Naive thymus-derived CD8-positive, alpha-beta T cell (primary cell): Measurements from ENCODE around the gene PLEKHA1. TPM values are rescaled to one million over a fixed set of nuclear protein-coding genes. Genes with fewer than 3 reads are reported as not detected.
A peak's percentile ranks its signal among the peaks of the same experiment; 100 is the strongest.

ENCODE experiments used
- ATAC-seq, 2 donors: fragments of 150-1000 bp; cut with Tn5 transposase in 1 of 2; sonication (Bioruptor Pico), chemical (Tn5 transposase) in 1 of 2; 1 replicate in 1 of 2; 2 replicates in 1 of 2; pipeline ENCODE4 v1.10.0; 2021; ENCODE audit warnings: mild to moderate bottlenecking in 2 of 2, moderate library complexity in 2 of 2
- POLR2A ChIA-PET: fragments of 350-600 bp; sonication (Branson Sonifier 250); formaldehyde crosslinking; loops from one replicate; lab custom pipeline; 2021; ENCODE audit warnings: antibody characterized with exemption; lab: Charles Lee
- DNase-seq, 10 donors: peaks; one replicate each; pipeline versions ENCODE4 v3.0.0 to v3.0.0-alpha.2; 2020 to 2022
- H3K27ac Mint-ChIP-seq, 10 donors: one replicate each; pipeline ENCODE4 v1.8.0; 2020 to 2022; ENCODE audit warnings: mild to moderate bottlenecking in 10 of 10, mixed read lengths in 10 of 10, moderate library complexity in 4 of 10, inconsistent platforms in 1 of 10
- H3K27me3 Mint-ChIP-seq, 5 donors: one replicate each; pipeline ENCODE4 v1.8.0; 2021 to 2022; ENCODE audit warnings: mixed read lengths in 5 of 5
- H3K36me3 Mint-ChIP-seq, 3 donors: one replicate each; pipeline ENCODE4 v1.8.0; 2020 to 2022; ENCODE audit warnings: mixed read lengths in 3 of 3, mild to moderate bottlenecking in 2 of 3, inconsistent platforms in 1 of 3
- H3K4me1 Mint-ChIP-seq, 4 donors: one replicate each; pipeline ENCODE4 v1.8.0; 2021 to 2022; ENCODE audit warnings: mixed read lengths in 4 of 4
- H3K4me3 Mint-ChIP-seq, 10 donors: one replicate each; pipeline ENCODE4 v1.8.0; 2020 to 2022; ENCODE audit warnings: mild to moderate bottlenecking in 10 of 10, mixed read lengths in 10 of 10, moderate library complexity in 6 of 10, inconsistent platforms in 1 of 10
- H3K9me3 Mint-ChIP-seq, 9 donors: one replicate each; pipeline ENCODE4 v1.8.0; 2020 to 2022; ENCODE audit warnings: mixed read lengths in 9 of 9, mild to moderate bottlenecking in 3 of 9, inconsistent platforms in 1 of 9, moderate library complexity in 1 of 9
- polyA plus RNA-seq, 3 donors: library from polyadenylated mRNA; unstranded; fragments of 300-500 nt; fragmentation: Illumina TruSeq; gene quantifications; one replicate each; pipeline ENCODE4 v1.2.3, GENCODE V29; 2021
- total RNA-seq, 8 experiments: library from RNA in 2 of 8; stranded (reverse) in 2 of 8; gene quantifications; one replicate each; pipeline ENCODE4 v1.2.3 and lab custom pipeline; 2021 to 2026

PLEKHA1 gene
- total RNA-seq: 10 to 100 TPM; 71.4 to 78.0 TPM
- 10 to 100 TPM; 76.9 to 91.6 (median 90.9) TPM for polyA plus RNA-seq
- total RNA-seq (lab: John Stamatoyannopoulos, UW): 51.1 to 122 (median 77.6) reads per million in 6 experiments

DNA sequence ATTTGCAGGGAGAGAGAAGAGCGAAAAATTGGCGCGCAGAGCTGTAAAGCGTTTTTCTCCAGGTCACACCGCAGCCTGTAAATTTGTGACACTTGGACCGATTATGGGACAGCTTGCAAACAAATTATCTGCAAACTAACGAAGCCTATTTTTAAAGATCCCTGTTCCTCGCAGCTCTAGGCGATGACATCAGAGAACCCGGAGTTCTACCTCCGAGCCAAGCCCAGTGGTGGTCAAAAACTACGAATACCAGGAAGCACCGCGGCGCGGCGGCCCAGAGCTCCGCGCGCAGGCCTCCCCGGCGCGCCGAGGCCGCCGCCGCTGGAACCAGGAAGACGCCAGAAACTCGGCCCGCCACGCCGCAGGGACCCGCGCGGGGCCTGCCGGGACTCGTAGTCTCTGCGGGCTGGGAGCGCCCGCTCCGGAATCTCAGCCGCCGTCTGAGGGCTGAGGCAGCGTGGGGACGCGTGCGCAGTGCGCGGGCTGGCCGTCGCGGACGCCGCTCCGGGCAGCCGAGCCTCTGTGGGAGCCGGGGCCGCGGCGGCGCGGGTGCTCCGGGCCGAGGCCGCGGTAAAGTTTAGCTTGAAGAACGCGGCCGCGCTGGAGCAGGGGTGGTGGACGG is at the start of gene PLEKHA1:
Gene PLEKHA1 (plus strand): TSS at position 472 of the 622 bp plus-strand sequence. CDS start 18,493 bp downstream, outside the sequence.
- Mint-ChIP-seq H3K4me3 (peak within 1 kb of the TSS; percentile 91 to 98 (median 94)), H3K9me3 (peaks cover 0 to 3% (median 0%) of the 10 kb centered on the region in 9 donors), H3K27me3 (peaks cover 0 to 10% (median under 1%) of the 10 kb centered on the region in 5 donors), H3K27ac (peak within 1 kb of the TSS; percentile 86 to 97 (median 96)), H3K4me1 (peaks cover 15 to 41% (median 37%) of the 10 kb centered on the region in 4 donors), H3K36me3 (peaks cover under 1 to 7% (median 4%) of the 10 kb centered on the region in 3 donors)
- ATAC-seq (peak; percentile 87 to 88), DNase-seq (peak; percentile 86 to 94 (median 92))
- POLR2A ChIA-PET: interaction anchor here (0.9 to 2.7 kb wide), 18 partner anchors 13 to 780 kb away, joined by 3 to 31 read pairs (median 9); partner anchors contain the start of gene BUB3

GRCh38 chr10:122325235-122325634 is 49.3 kb upstream of the PLEKHA1 start:
- ATAC-seq (no peak), DNase-seq (no peak)
- H3K36me3 Mint-ChIP-seq: peaks cover 0 to 4% (median 3%) of the 10 kb centered on the region in 3 donors
- POLR2A ChIA-PET: no interaction called here
- H3K9me3 Mint-ChIP-seq: peaks cover 0 to 17% (median 7%) of the 10 kb centered on the region in 9 donors
- H3K27me3 Mint-ChIP-seq: peaks cover 12 to 42% (median 25%) of the 10 kb centered on the region in 5 donors
- H3K4me1 Mint-ChIP-seq: peaks cover 0 to 6% (median 0%) of the 10 kb centered on the region in 4 donors
- H3K4me3 Mint-ChIP-seq: no peak overlapping the region
- no peak overlapping the region for H3K27ac Mint-ChIP-seq

DNA sequence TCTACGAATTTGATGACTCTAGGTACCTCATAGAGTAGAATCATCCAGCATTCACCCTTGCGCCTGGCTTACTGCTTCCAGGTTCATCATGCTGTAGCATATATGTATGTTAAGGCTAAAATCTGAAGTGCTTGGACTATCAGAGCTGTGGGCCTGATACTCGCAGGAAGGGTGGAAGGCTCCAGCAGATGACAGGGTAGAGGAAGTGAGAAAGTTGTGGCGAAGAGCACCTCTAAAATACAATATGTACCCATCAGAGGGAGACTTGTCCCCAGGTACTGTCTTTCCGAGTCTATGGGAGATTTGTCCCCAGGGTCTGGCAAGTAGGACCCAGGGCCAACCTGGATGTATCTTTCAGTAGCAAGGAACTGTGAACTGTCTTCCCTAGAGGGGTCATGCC is 48.1 kb upstream of the PLEKHA1 start:
- peaks cover 11 to 43% (median 26%) of the 10 kb centered on the region in 5 donors for H3K27me3 Mint-ChIP-seq

DNA sequence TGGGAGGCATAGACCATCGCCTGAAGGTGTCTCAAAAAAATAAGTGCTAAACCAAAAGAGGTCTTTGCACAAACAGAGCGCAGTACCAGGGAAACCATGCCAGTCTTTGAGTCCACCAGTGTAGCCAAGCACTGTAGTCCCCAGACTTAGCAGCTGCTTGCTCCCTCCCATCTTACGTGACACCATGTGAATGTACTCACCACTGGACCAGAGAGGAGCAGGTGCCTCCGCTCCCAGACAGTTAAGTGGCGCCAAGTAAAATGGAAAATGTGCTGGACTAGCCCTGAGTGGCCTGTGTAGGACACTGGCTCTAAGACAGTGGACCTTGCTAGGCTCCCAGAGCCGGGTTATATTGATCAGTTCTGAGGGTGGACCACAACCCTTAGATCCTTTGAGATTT is 47.7 kb upstream of the PLEKHA1 start:
- DNase-seq (no peak), ATAC-seq (no peak)
- peaks cover 0 to 6% (median 0%) of the 10 kb centered on the region in 4 donors for H3K4me1 Mint-ChIP-seq
- POLR2A ChIA-PET: no interaction called here
- H3K27ac Mint-ChIP-seq: no peak overlapping the region
- H3K36me3 Mint-ChIP-seq: no peaks in the 10 kb centered on the region
- H3K4me3 Mint-ChIP-seq: no peak overlapping the region
- peaks cover 0 to 1% (median 0%) of the 10 kb centered on the region in 9 donors for H3K9me3 Mint-ChIP-seq
- H3K27me3 Mint-ChIP-seq: peaks cover 12 to 43% (median 29%) of the 10 kb centered on the region in 5 donors

More for the DNA sequence above, 48.1 kb upstream of the PLEKHA1 start:
- Mint-ChIP-seq H3K4me3 (no peak overlapping the region), H3K36me3 (peaks cover 0 to 3% (median 0%) of the 10 kb centered on the region in 3 donors), H3K4me1 (peaks cover 0 to 6% (median 0%) of the 10 kb centered on the region in 4 donors), H3K9me3 (peaks cover 0 to 6% (median 0%) of the 10 kb centered on the region in 9 donors), H3K27ac (no peak overlapping the region)
- no peak for DNase-seq
- POLR2A ChIA-PET: no interaction called here
- ATAC-seq: no peak

GRCh38 chr10:122327237-122328206 is 47.0 kb upstream of the PLEKHA1 start:
- H3K4me3 Mint-ChIP-seq: no peak overlapping the region
- DNase-seq (no peak), ATAC-seq (no peak)
- H3K36me3 Mint-ChIP-seq: no peaks in the 10 kb centered on the region
- POLR2A ChIA-PET: no interaction called here
- H3K27me3 Mint-ChIP-seq: peaks cover 15 to 43% (median 30%) of the 10 kb centered on the region in 5 donors
- no peaks in the 10 kb centered on the region for H3K9me3 Mint-ChIP-seq
- H3K27ac Mint-ChIP-seq: no peak overlapping the region
- peaks cover 0 to 6% (median 0%) of the 10 kb centered on the region in 4 donors for H3K4me1 Mint-ChIP-seq

GRCh38 chr10:122328676-122329075 is 45.8 kb upstream of the PLEKHA1 start:
- POLR2A ChIA-PET: no interaction called here
- peaks cover 0 to 6% (median 0%) of the 10 kb centered on the region in 4 donors for H3K4me1 Mint-ChIP-seq
- H3K9me3 Mint-ChIP-seq: no peaks in the 10 kb centered on the region
- H3K4me3 Mint-ChIP-seq: no peak overlapping the region
- DNase-seq (no peak), ATAC-seq (no peak)
- no peaks in the 10 kb centered on the region for H3K36me3 Mint-ChIP-seq
- no peak overlapping the region for H3K27ac Mint-ChIP-seq
- H3K27me3 Mint-ChIP-seq: peaks cover 17 to 31% (median 30%) of the 10 kb centered on the region in 5 donors

- DNase-seq: no peak
- POLR2A ChIA-PET: no interaction called here
These were observed 45.1 kb upstream of the PLEKHA1 start for GRCh38 chr10:122329416-122329815.

DNA sequence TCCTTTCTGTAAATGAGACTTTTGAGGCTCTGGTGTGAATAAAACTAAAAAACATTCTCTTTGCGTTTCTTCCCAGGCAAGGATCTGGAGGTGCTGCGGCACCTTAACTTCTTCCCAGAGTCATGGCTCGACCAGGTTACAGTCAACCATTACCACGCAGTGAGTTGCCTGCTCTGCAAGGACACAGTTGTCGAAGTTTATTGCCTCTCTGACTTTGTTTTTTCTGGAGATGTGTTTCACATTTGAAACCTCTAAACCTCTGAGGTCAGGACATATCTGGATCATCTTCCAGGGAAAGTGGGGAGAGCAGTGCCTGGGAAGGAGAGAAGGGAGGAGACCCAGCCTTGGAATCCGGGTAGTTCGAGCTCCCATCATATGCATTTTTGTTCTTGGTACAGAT is 43.4 kb upstream of the PLEKHA1 start:
- H3K27me3 Mint-ChIP-seq: peaks cover 13 to 36% (median 22%) of the 10 kb centered on the region in 5 donors
- DNase-seq (peak in 1 of 10 donors; percentile 18), ATAC-seq (no peak)
- peaks cover 0 to 6% (median 0%) of the 10 kb centered on the region in 4 donors for H3K4me1 Mint-ChIP-seq
- POLR2A ChIA-PET: no interaction called here
- no peaks in the 10 kb centered on the region for H3K36me3 Mint-ChIP-seq
- no peak overlapping the region for H3K27ac Mint-ChIP-seq
- no peak overlapping the region for H3K4me3 Mint-ChIP-seq
- no peaks in the 10 kb centered on the region for H3K9me3 Mint-ChIP-seq

More at GRCh38 chr10:122329416-122329815, 45.1 kb upstream of the PLEKHA1 start:
- no peak overlapping the region for H3K27ac Mint-ChIP-seq
- no peak for ATAC-seq
- H3K9me3 Mint-ChIP-seq: no peaks in the 10 kb centered on the region
- no peak overlapping the region for H3K4me3 Mint-ChIP-seq
- peaks cover 17 to 30% (median 27%) of the 10 kb centered on the region in 5 donors for H3K27me3 Mint-ChIP-seq
- H3K36me3 Mint-ChIP-seq: no peaks in the 10 kb centered on the region
- peaks cover 0 to 6% (median 0%) of the 10 kb centered on the region in 4 donors for H3K4me1 Mint-ChIP-seq

DNA sequence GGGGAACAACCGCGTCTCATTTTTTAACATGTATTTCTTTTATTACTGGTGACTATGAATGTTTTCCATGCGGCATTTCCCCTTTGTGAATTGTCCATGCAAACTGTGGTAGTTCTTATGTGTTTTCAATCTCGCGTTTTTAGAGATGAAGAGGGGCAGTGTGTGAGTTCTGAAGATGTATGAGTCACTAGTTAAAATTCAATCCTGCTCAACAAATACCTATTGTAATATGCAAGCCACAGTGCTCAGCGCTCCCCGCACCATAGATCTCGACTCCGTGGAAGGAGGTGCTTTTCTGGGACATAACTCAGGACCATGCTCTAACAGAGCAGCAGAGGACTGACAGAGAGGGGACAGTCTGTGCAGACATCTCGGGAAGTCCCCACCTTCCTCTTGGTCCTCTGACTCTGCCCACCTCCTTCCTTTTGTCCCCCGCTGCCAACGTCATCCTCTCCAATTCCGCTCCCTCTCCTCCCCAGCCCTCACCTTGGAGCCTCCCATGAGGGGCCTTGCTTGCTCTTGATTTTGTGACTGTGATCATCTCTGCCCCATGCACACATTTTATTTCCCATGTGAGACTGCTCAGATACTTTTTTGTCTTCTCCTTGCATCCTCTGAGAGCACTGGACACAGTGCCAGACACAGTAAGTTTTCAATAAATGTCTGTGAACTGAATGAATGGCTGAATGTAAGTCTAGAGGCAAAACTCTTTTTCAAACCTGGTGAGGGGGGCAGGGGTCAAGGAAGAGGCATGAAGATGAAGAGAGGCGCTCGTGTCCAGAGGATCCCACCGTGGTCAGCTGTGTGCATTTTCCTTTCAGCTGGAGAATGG is 42.7 kb upstream of the PLEKHA1 start:
- peak overlapping the region in 1 of 10 donors; percentile 7 for H3K27ac Mint-ChIP-seq
- H3K4me3 Mint-ChIP-seq: no peak overlapping the region
- ATAC-seq (no peak), DNase-seq (no peak)
- peaks cover 10 to 29% (median 22%) of the 10 kb centered on the region in 5 donors for H3K27me3 Mint-ChIP-seq
- H3K9me3 Mint-ChIP-seq: no peaks in the 10 kb centered on the region
- no peaks in the 10 kb centered on the region for H3K36me3 Mint-ChIP-seq
- no peaks in the 10 kb centered on the region for H3K4me1 Mint-ChIP-seq
- POLR2A ChIA-PET: no interaction called here

DNA sequence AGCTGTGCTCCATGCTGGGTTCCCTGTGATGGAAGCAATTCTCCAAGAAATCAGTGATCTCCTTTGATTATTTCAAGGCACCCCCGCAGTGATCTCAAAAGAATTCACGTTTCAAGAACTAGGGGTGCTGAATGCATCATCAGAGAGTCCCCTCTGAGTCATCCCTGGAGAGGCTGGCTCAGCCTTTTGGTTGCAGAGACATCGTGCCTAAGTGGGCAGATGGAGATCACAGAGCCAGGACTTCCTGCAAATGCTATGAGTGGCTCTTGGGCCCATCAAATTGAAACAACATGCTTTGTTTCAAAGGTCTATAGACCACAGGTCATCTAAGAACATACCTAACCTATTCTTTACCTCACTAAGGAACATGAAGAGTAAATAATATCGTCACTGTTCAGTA is 41.5 kb upstream of the PLEKHA1 start:
- no peaks in the 10 kb centered on the region for H3K4me1 Mint-ChIP-seq
- ATAC-seq: no peak

DNA sequence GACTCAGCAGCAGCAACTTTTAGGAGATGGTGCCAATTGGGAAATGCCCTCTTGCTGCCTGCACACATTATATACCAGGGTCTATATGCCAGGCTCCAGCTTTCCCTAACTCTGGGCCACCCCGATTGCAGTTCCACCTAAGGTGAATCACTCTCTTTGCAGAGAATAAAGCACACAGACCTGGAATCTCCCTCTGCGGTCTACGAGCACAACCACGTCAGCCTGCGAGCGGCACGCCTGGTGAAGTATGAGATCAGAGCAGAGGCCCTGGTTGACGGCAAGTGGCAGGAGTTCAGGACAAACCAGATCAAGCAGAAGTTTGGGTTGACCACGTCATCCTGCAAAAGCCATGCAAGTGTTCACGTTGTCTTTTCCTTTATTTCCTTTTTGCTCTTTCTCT is 38.2 kb upstream of the PLEKHA1 start:
- DNase-seq (no peak), ATAC-seq (no peak)
- Mint-ChIP-seq H3K36me3 (no peaks in the 10 kb centered on the region), H3K27ac (no peak overlapping the region), H3K27me3 (peaks cover 8 to 21% (median 12%) of the 10 kb centered on the region in 5 donors), H3K4me1 (no peaks in the 10 kb centered on the region), H3K4me3 (no peak overlapping the region), H3K9me3 (no peaks in the 10 kb centered on the region)
- POLR2A ChIA-PET: no interaction called here

More for the DNA sequence above, 41.5 kb upstream of the PLEKHA1 start:
- no peaks in the 10 kb centered on the region for H3K9me3 Mint-ChIP-seq
- H3K27ac Mint-ChIP-seq: no peak overlapping the region
- no peak overlapping the region for H3K4me3 Mint-ChIP-seq
- H3K36me3 Mint-ChIP-seq: no peaks in the 10 kb centered on the region
- DNase-seq: peak in 1 of 10 donors; percentile 37
- POLR2A ChIA-PET: no interaction called here
- H3K27me3 Mint-ChIP-seq: peaks cover 8 to 29% (median 18%) of the 10 kb centered on the region in 5 donors

DNA sequence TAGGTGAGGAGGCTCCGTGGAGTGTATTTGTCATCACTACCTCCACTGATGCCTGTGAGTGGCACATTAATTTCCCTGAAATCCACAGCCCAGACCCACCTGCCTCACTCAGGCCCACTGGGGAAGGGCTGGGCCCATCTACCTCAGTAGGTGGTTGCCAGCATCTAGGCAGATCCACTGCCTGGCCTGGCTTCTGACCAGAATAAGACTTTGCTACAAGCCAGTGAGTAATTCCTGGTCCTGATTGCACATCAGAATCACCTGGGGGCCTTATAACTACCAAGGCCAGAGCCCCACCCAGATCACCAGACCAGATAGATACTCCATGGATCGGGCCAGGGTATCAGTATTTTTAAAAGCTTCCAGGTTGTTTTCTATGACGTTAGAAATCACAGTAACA is 37.5 kb upstream of the PLEKHA1 start:
- ATAC-seq (no peak), DNase-seq (no peak)
- peaks cover 4 to 15% (median 7%) of the 10 kb centered on the region in 5 donors for H3K27me3 Mint-ChIP-seq
- POLR2A ChIA-PET: no interaction called here
- peak overlapping the region in 1 of 10 donors; percentile 72 for H3K27ac Mint-ChIP-seq
- no peaks in the 10 kb centered on the region for H3K36me3 Mint-ChIP-seq
- no peak overlapping the region for H3K4me3 Mint-ChIP-seq
- no peaks in the 10 kb centered on the region for H3K9me3 Mint-ChIP-seq
- no peaks in the 10 kb centered on the region for H3K4me1 Mint-ChIP-seq
